Body of pancreas (tissue), 4 donors: Measurements from ENCODE around the gene PSME2. TPM values are rescaled to one million over a fixed set of nuclear protein-coding genes. Genes with fewer than 3 reads are reported as not detected.

Experiments
- ATAC-seq: fragments of 150-250 bp; one replicate; pipeline ENCODE4 v1.9.1; 2016
- DNase-seq, 4 donors: peaks; one replicate each; pipeline ENCODE4 v3.0.0-alpha.2; 2019
- H3K27ac ChIP-seq, 4 donors: fragments of 200-600 bp; sonication (generic); 1 replicate in 3 of 4; 2 replicates in 1 of 4; pipeline versions ENCODE4 v1.5.1 to v1.6.1; 2016 to 2019; ENCODE audit warnings: mild to moderate bottlenecking in 1 of 4, mixed read lengths in 1 of 4, moderate library complexity in 1 of 4
- H3K27me3 ChIP-seq, 2 donors: fragments of 200-600 bp; sonication (generic); one replicate each; pipeline ENCODE4 v1.6.0; 2016; ENCODE audit warnings: mild to moderate bottlenecking in 1 of 2
- H3K36me3 ChIP-seq, 2 donors: fragments of 200-600 bp; sonication (generic); replicated peaks in 1 of 2; 2 replicates each; pipeline ENCODE4 v1.5.1; 2016; ENCODE audit warnings: low read depth in 2 of 2; ENCODE audit not compliant: insufficient read depth in 1 of 2
- H3K4me1 ChIP-seq: fragments of 200-600 bp; sonication (generic); one replicate; pipeline ENCODE4 v1.6.0; 2016
- H3K4me3 ChIP-seq, 2 donors: fragments of 200-600 bp; sonication (generic); 1 replicate in 1 of 2; 2 replicates in 1 of 2; pipeline ENCODE4 v1.5.1; 2016 to 2019
- H3K9me3 ChIP-seq, 3 donors: fragments of 200-600 bp; sonication (generic); 1 replicate in 2 of 3; 2 replicates in 1 of 3; pipeline ENCODE4 v1.5.1; 2016
- POLR2A ChIP-seq, 3 donors: fragments of 450-650 bp; IDR thresholded peaks; one replicate each; pipeline ENCODE4 v1.6.1; 2016; ENCODE audit warnings: antibody characterized with exemption in 3 of 3, mild to moderate bottlenecking in 2 of 3
- WGBS, 2 donors: methylation state at CpG; one replicate each; pipeline ENCODE4 v1.1.5; 2017; 5-methylcytosine and 5-hydroxymethylcytosine counted together
- intact Hi-C: fragments of 100-400 bp; cut with DNase I; formaldehyde crosslinking; loops from one replicate; pipeline ENCODE4 v1.15.1; 2023
- total RNA-seq, 2 donors: library from RNA; depleted of rRNA; stranded (reverse); fragments of >200 nt; gene quantifications; one replicate each; pipeline ENCODE4 v1.1.0, GENCODE V29; 2016
- TF ChIP-seq, protein P1 (sequence below), 7 experiments: fragments of 450-650 bp in 4 of 7; fragments of 200-600 bp in 3 of 7; sonication (generic) in 3 of 7; IDR thresholded peaks; one replicate each; pipeline ENCODE4 v1.5.1; 2016 to 2019; ENCODE audit warnings: antibody characterized with exemption in 7 of 7

The PSME2 gene
- total RNA-seq, 2 donors from 2014 or later: 29.3 to 30.4 TPM

DNA sequence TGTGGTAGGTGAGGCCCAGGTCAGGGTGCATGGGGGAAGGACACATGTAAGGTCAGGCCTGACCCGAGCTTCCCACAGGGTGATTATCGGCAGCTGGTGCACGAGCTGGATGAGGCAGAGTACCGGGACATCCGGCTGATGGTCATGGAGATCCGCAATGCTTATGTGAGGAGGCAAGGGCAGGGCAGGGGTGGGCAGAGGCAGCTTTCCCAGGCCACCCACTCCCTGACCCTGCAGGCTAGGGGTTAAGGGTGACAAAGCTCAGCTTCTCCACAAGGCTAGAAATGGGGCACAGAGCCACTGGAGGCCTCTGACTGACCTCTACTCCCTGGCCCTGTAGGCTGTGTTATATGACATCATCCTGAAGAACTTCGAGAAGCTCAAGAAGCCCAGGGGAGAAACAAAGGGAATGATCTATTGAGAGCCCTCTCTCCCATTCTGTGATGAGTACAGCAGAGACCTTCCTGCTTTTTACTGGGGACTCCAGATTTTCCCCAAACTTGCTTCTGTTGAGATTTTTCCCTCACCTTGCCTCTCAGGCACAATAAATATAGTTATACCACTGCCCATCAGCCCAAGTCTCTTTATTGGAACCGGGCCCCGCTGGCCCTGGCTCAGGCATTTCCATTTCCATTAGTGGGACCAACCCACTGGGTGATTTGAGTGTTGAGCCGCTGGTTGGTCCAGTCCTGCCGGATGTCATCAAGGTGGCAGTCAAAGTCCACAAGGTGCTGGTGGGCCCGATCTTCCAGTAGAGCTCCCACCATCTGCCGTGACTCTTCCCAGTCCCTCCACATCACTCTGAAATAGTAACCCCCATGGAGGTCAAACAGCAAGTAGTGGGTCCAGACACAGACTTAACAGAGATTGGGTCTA, 7.8 kb downstream of the PSME2 start:
- peaks cover 0 to 11% of the 10 kb centered on the region in 2 donors for H3K36me3 ChIP-seq
- intact Hi-C loops: no loop called here
- H3K4me3 ChIP-seq: no peak overlapping the region
- peak overlapping the region in 2 of 4 donors; percentile 12 to 82 for H3K27ac ChIP-seq
- DNase-seq: no peak
- WGBS, 2 donors: 60 to 77% methylated on average over 12 to 13 of the region's 13 CpGs
- H3K4me1 ChIP-seq: peaks cover 46% of the 10 kb centered on the region
- ATAC-seq: no peak
- no peak for TF ChIP-seq POLR2A (IDR thresholded peaks at IDR 0.05)
- TF ChIP-seq, protein P1, sequence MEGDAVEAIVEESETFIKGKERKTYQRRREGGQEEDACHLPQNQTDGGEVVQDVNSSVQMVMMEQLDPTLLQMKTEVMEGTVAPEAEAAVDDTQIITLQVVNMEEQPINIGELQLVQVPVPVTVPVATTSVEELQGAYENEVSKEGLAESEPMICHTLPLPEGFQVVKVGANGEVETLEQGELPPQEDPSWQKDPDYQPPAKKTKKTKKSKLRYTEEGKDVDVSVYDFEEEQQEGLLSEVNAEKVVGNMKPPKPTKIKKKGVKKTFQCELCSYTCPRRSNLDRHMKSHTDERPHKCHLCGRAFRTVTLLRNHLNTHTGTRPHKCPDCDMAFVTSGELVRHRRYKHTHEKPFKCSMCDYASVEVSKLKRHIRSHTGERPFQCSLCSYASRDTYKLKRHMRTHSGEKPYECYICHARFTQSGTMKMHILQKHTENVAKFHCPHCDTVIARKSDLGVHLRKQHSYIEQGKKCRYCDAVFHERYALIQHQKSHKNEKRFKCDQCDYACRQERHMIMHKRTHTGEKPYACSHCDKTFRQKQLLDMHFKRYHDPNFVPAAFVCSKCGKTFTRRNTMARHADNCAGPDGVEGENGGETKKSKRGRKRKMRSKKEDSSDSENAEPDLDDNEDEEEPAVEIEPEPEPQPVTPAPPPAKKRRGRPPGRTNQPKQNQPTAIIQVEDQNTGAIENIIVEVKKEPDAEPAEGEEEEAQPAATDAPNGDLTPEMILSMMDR (IDR thresholded peaks at IDR 0.05): no peak
- no peaks in the 10 kb centered on the region for H3K27me3 ChIP-seq
- H3K9me3 ChIP-seq: no peaks in the 10 kb centered on the region

DNA sequence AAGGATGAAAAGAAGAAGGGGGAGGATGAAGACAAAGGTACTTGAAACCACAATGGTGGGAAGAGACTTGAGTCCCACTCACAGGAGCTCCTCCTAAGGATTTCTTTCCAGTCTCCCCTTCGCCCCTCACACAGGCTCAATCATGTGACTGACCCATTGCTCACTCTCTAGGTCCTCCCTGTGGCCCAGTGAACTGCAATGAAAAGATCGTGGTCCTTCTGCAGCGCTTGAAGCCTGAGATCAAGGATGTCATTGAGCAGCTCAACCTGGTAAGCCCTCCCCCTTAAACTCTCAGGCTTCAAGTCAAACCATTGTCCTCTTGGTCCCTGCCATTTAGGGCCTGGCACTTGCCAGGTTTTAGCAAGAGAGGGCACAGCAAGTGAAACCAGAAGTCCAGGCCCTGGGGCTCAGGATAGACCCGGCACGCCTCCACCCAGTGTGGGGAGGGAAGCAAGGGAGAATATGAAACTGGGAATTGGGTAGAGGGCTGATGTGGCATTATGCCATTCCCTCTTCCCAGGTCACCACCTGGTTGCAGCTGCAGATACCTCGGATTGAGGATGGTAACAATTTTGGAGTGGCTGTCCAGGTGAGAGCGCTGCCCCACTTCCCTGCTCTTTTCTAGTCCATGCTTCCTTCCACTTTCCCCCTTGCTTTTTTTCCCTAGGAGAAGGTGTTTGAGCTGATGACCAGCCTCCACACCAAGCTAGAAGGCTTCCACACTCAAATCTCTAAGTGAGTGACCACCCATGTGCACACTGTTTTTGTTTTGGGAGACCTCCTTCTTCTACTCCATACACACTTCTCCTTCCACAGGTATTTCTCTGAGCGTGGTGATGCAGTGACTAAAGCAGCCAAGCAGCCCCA, 8.6 kb downstream of the PSME2 start:
- Histone ChIP-seq H3K27me3 (no peaks in the 10 kb centered on the region), H3K9me3 (no peaks in the 10 kb centered on the region), H3K36me3 (peaks cover 0 to 11% of the 10 kb centered on the region in 2 donors), H3K4me3 (no peak overlapping the region), H3K4me1 (peaks cover 50% of the 10 kb centered on the region), H3K27ac (peak overlapping the region in 2 of 4 donors; percentile 96 to 98)
- intact Hi-C loops: no loop called here
- WGBS, 2 donors: 82 to 88% methylated on average over 6 to 8 of the region's 8 CpGs
- DNase-seq (no peak), ATAC-seq (no peak)
- TF ChIP-seq POLR2A (IDR thresholded peaks at IDR 0.05): no peak
- TF ChIP-seq, protein P1 (IDR thresholded peaks at IDR 0.05): no peak

DNA sequence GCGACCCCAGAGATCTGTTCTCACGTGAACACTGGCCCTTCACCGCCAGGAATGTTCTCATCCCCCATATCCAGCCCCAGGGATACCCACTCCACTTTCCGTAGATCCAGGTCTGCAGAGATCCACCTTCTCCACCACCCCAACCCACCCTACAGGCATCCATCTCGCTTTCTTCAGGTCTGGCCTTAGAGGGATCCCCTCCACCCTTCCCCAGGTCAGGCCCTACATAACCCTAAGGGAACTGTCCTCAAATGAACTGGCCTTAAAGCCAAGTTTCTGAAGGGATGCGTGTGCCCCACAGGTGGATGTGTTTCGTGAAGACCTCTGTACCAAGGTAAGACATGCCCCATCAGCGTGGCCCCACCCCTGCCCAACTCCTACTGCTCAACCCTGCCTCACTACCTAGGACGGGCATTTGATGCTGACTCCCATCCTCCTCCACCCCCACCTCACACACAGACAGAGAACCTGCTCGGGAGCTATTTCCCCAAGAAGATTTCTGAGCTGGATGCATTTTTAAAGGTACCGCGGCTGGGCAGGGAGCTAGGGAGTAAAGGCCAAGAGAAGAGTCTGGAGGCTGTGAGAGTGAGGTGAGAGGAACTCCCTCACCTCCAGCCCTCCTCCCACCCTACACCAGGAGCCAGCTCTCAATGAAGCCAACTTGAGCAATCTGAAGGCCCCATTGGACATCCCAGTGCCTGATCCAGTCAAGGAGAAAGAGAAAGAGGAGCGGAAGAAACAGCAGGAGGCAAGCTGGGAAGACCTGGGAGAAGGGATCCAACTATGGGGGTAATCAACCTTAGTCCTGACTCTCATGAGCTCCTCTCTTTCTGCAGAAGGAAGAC, 9.5 kb downstream of the PSME2 start:
- DNase-seq (no peak), ATAC-seq (no peak)
- 18 to 30% methylated on average over 13 of the region's 13 CpGs for WGBS, 2 donors
- Histone ChIP-seq H3K4me3 (peak overlapping the region in 1 of 2 donors; percentile 96), H3K27me3 (no peaks in the 10 kb centered on the region), H3K27ac (peak overlapping the region; percentile 72 to 98 (median 94)), H3K36me3 (peaks cover 0 to 11% of the 10 kb centered on the region in 2 donors), H3K4me1 (peaks cover 51% of the 10 kb centered on the region), H3K9me3 (no peaks in the 10 kb centered on the region)
- no peak for TF ChIP-seq POLR2A (IDR thresholded peaks at IDR 0.05)
- TF ChIP-seq, protein P1 (IDR thresholded peaks at IDR 0.05): no peak
- intact Hi-C loops: no loop called here

DNA sequence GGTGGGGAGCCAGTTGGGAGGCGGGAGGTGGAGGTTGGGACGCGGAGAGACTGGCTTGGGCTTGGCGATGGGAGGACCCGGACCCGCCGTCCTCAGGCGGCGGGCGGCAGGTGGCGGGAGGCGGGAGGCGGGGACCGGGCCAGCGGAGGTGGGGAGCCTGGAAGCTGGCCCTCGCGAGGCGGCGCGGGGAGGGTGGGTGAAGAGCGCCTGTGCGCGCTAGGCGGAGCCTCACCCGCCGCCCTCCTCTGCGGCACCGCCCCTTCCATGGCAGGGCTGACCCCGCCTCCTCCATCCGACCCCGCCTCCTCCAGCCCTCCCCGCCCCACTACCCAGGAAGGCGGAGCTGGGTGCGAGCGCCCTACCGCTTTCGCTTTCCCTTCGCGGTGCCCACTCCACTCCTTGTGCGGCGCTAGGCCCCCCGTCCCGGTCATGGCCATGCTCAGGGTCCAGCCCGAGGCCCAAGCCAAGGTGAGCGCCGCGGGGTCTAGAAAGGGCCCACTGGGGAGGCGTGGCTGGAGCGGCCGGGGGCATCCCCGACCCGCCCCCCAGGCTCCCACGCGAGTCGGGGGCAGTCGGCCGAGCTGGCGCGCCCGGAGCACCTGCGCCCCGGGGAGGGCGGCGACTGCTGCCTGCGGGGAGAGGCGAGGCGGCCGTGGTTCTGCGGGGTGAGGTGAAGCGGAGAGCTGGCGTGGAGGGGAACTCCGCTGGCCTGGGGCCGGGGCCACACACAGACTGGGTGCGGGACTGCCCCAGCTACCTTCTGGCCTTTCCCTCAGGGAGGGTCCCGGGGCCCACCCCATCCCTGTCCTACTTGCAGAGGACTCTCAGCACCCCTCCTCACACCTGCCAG, 10.4 kb downstream of the PSME2 start, which contains the start of gene PSME1:
Gene PSME1, plus strand, starts transcription at position 361 of the 850 bp plus-strand sequence. Its CDS starts 69 bp downstream, at position 430.
- TF ChIP-seq, protein P1 (IDR thresholded peaks at IDR 0.05): peak in 1 of 7 experiments; percentile 9
- TF ChIP-seq POLR2A (IDR thresholded peaks at IDR 0.05): peak; percentile 39 to 80 (median 66)
- 0 to 2% methylated on average over 23 to 67 of the region's 75 CpGs for WGBS, 2 donors
- ATAC-seq: peak; percentile 92

More for the DNA sequence above, 10.4 kb downstream of the PSME2 start, which contains the start of gene PSME1:
- H3K4me3 ChIP-seq: peak within 1 kb of the TSS; percentile 30 to 96
- peak; percentile 95 to 97 (median 96) for DNase-seq
- H3K27ac ChIP-seq: peak within 1 kb of the TSS; percentile 72 to 98 (median 94)
- H3K4me1 ChIP-seq: peaks cover 58% of the 10 kb centered on the region
- intact Hi-C loops: no loop called here
- H3K36me3 ChIP-seq: peaks cover 0 to 11% of the 10 kb centered on the region in 2 donors
- H3K9me3 ChIP-seq: no peaks in the 10 kb centered on the region
- H3K27me3 ChIP-seq: no peaks in the 10 kb centered on the region
